Measurements from ENCODE around the gene RANBP3L.
"Not testable (repeated sequence)": the region's sequence is repeated elsewhere in the genome, so short reads cannot be mapped to it uniquely, and the experiment has no call there.

RANBP3L gene

GRCh38 chr5:36297653-36298052, 4.0 kb downstream of the RANBP3L start:
- ChIA-PET CTCF (interaction anchor here (1.6 to 2.6 kb wide), 3 partner anchors 8 to 120 kb away, joined by 4 to 9 read pairs (median 7); no protein-coding TSS in a partner anchor), POLR2A (no interaction called here)
- DNase-seq (ENCODE audit: low read depth, low spot score), result no peak
- no peak for TF ChIP-seq CTCF (IDR thresholded peaks at IDR 0.05; ENCODE audit: insufficient read depth, low read length, missing control alignments)
- no peak overlapping the region for H3K4me3 ChIP-seq (ENCODE audit: low read depth, low read length)

GRCh38 chr5:36285837-36286615, 15.7 kb downstream of the RANBP3L start:
- no peak overlapping the region for H3K4me3 ChIP-seq (ENCODE audit: low read depth, low read length)
- TF ChIP-seq CTCF (IDR thresholded peaks at IDR 0.05; ENCODE audit: insufficient read depth, low read length, missing control alignments), result no peak
- no peak for DNase-seq (ENCODE audit: low read depth, low spot score)
- POLR2A ChIA-PET, result interaction anchor here (0.6 kb wide), 1 partner anchor 109 kb away, joined by 3 read pairs; no protein-coding TSS in a partner anchor
- CTCF ChIA-PET, result interaction anchor here (0.6 to 1.4 kb wide), 4 partner anchors 9 to 20 kb away, joined by 3 to 6 read pairs (median 4); no protein-coding TSS in a partner anchor

GRCh38 chr5:36283775-36284174, 17.9 kb downstream of the RANBP3L start:
- POLR2A ChIA-PET; H3K4me3 ChIP-seq (ENCODE audit: low read depth, low read length); DNase-seq (ENCODE audit: low read depth, low spot score): not testable (repeated sequence)
- CTCF ChIA-PET, result interaction anchor here (1.8 to 2.1 kb wide), 2 partner anchors 19 to 22 kb away, joined by 4 to 7 read pairs; no protein-coding TSS in a partner anchor

GRCh38 chr5:36281626-36282025, 20.1 kb downstream of the RANBP3L start:
- ChIA-PET POLR2A (no interaction called here), CTCF (interaction anchor here (1.0 to 1.5 kb wide), 3 partner anchors 17 to 24 kb away, joined by 3 to 6 read pairs (median 3); no protein-coding TSS in a partner anchor)
- no peak overlapping the region for H3K4me3 ChIP-seq (ENCODE audit: low read depth, low read length)
- no peak for TF ChIP-seq CTCF (IDR thresholded peaks at IDR 0.05; ENCODE audit: insufficient read depth, low read length, missing control alignments)
- DNase-seq (ENCODE audit: low read depth, low spot score), result no peak

- DNase-seq (ENCODE audit: low read depth, low spot score), result no peak
- no peak overlapping the region for H3K4me3 ChIP-seq (ENCODE audit: low read depth, low read length)
- ChIA-PET CTCF (interaction anchor here (0.8 to 6.8 kb wide), 4 partner anchors 10 to 412 kb away, joined by 3 to 55 read pairs (median 4); no protein-coding TSS in a partner anchor), POLR2A (no interaction called here)
- TF ChIP-seq CTCF (IDR thresholded peaks at IDR 0.05; ENCODE audit: insufficient read depth, low read length, missing control alignments), result no peak
Observed at GRCh38 chr5:36279054-36279698, 22.5 kb downstream of the RANBP3L start.

GRCh38 chr5:36277521-36278176, 24.1 kb downstream of the RANBP3L start:
- TF ChIP-seq CTCF (IDR thresholded peaks at IDR 0.05; ENCODE audit: insufficient read depth, low read length, missing control alignments), result no peak
- ChIA-PET CTCF (interaction anchor here (0.6 to 6.8 kb wide), 7 partner anchors 8 to 199 kb away, joined by 3 to 55 read pairs (median 4); no protein-coding TSS in a partner anchor), POLR2A (no interaction called here)
- H3K4me3 ChIP-seq (ENCODE audit: low read depth, low read length), result no peak overlapping the region
- no peak for DNase-seq (ENCODE audit: low read depth, low spot score)
